Measurements from ENCODE around the gene MAP4K5. TPM values are rescaled to one million over a fixed set of nuclear protein-coding genes. Genes with fewer than 3 reads are reported as not detected.

MAP4K5 gene
- polyA plus RNA-seq, 4 donors = 44.7 to 62.2 (median 55.8) TPM

DNA sequence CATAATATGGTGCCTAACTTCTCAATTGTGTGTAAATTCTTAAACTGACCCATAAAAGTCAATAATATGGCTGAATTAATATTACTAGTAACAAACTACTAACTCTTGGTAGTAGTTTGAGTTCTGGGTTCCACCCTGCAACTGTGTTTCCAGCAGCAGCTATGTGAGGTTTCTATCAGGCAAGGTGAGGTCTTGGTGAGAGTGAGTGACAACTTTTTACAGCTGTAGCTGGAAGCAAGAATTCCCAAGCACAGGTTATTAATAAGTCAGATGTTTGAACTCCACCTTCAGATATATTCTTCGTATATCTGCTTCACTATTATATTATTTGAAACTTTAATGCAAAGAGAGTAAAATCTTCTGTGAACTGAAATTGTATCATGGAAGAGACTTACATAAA is 43.8 kb downstream of the MAP4K5 start:
- DNase-seq (ENCODE audit: low read depth in 4 of 4, low spot score in 3 of 4) = no peak

DNA sequence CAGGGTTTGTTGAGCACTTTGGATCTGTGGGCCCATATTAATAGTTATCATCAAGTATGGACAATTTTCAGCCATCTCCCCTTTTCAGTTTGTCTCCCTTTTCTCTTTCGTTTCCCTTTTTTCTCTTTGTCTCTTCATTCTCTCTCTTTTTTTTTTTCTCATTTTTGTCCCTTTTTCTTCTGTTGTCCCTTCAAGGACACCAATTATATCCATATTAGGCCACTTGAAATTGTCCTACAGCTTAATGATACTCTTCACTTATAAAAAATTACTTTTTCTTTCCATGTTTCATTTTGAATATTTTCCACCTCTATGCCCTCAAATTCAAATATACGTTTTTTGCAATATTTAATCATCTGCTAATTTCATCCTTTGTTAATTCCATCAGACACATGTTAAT is 53.3 kb downstream of the MAP4K5 start:
- no peak for DNase-seq (ENCODE audit: low read depth in 4 of 4, low spot score in 3 of 4)

DNA sequence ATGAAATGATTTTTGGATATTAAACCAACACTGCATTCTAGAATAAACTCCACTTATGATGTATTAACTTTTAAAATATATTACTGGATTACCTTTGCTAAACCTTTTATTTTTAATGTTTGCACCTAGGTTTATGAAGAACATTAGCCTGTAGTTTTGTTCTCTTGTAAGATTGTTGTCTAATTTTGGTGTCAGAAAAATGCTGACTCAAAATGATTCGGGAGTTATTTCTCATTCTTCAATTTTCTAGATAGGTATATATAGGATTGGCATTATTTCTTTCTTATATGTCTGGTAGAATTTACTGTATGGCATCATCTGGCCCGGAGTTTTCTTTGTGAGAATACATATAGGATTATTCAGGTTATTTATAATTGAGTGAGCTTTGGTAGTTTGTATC is 54.6 kb downstream of the MAP4K5 start:
- no peak for DNase-seq (ENCODE audit: low read depth in 4 of 4, low spot score in 3 of 4)

DNA sequence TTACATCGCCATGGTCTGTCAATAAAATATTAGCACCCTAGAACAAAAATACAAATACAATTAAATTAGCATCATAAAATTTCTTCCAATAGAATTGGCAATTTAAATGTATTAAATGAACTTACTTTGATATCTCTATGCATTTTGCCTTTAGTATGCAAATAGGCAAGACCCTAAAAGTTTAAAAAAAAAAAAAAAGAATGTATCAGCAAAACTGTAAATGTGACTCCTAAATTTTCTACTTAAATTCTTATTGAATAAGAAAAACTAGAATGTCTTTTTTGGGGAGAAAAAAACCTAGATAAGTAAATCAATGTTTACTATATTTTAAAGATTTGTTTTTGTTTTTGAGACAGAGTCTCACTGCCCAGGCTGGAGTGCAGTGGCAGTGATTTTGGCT is 56.2 kb downstream of the MAP4K5 start:
- DNase-seq (ENCODE audit: low read depth in 4 of 4, low spot score in 3 of 4) = no peak

DNA sequence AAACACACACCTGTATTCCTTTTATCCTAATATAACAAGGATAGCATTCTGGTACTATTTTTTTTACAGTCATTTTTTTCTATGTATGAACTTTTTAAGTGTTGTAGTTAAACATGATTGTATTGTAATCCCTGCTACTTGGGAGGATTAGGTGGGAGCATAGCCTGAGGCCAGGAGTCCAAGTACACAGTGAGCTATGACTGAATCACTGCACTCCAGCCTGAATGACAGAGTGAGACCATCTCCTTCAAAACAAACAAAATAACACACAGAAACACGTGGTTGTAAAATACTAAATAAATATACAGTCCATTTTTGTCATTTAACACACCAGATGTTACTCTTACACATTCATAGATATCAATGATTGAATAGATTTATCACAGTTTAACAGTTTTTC is 56.9 kb downstream of the MAP4K5 start:
- no peak for DNase-seq (ENCODE audit: low read depth in 4 of 4, low spot score in 3 of 4)

DNA sequence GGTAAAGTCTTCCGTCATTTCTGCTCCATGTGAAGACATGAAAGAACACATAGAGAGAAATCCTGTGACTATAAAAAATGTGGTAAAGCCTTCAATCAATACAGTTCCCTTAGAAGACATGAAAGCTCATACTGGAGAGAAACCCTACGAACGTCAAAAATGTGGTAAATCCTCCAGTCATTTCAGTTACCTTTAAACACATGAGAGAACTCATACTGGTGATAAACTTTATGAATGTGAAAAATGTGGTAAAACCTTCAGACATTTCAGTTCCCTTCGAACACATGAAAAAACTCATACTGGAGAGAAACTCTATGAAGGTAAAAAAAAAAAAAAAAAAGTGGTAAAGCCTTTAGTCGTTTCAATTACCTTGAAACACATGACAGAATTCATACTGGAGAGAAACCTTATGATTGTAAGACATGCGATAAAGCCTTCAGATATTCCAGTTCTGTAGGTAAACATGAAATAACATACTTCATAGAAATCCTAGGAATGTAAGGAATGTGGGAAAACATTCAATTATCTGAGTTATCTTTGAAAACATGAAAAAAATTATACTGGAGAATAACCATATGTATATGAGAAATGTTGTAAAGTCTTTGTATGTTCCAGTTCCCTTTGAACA is 60.4 kb downstream of the MAP4K5 start:
- no peak for DNase-seq (ENCODE audit: low read depth in 4 of 4, low spot score in 3 of 4)

DNA sequence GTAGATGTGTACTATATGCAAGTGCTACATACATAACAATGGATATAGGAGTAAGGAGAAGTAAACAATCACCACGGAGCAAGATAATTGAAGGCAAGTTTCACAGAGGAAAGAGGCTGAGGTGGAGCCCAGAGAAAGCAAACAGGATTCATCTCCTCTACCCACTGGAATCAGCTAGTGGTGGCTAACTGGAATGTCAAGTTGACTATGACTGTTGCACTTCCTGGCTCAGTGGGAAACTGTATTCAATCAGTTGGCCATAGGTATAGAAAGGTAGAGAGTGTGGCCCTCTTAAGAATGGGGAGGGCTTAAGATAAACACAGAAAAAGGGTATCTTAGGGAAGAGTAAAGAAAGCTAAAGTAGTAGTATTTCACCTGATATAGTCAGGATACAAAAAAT is 62.4 kb downstream of the MAP4K5 start:
- DNase-seq (ENCODE audit: low read depth in 4 of 4, low spot score in 3 of 4) = no peak

DNA sequence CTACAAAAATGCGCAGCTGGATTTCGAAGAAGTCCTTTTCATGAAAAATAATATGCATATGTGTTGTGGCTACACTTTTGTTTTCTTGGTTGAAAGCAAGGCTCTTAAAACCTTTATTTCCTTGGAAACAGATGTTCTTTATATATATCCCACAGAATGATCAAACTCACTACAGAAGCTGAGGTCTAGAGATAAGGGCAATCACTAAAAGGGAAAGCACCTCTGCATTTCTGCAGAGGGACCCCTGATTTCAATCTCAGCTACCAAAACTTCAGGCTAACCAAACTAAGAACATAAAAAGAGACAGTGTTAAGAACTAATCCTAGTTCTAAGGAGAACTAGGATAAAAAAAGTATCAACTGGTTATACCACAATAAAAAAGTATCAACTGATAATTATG is 70.3 kb downstream of the MAP4K5 start:
- DNase-seq (ENCODE audit: low read depth in 4 of 4, low spot score in 3 of 4) = no peak

DNA sequence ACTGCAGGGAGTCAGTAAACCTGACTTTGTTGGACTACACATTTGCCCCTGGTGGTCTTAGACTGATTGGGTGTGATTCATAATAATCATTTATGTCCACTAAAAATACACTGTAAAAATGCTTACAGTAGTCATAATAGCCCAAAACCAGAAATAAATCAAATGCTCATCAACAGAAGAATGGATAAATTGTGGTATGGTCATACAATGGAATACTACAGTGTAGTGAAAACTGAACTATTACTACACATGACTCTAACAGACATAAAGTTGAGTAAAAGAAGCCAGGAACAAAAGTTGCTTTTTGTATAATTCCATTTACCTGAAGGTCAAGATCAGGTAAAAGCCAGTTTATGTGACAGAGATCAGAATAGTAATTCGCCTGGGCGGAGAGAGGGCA is 78.5 kb downstream of the MAP4K5 start:
- DNase-seq (ENCODE audit: low read depth in 4 of 4, low spot score in 3 of 4) = no peak

DNA sequence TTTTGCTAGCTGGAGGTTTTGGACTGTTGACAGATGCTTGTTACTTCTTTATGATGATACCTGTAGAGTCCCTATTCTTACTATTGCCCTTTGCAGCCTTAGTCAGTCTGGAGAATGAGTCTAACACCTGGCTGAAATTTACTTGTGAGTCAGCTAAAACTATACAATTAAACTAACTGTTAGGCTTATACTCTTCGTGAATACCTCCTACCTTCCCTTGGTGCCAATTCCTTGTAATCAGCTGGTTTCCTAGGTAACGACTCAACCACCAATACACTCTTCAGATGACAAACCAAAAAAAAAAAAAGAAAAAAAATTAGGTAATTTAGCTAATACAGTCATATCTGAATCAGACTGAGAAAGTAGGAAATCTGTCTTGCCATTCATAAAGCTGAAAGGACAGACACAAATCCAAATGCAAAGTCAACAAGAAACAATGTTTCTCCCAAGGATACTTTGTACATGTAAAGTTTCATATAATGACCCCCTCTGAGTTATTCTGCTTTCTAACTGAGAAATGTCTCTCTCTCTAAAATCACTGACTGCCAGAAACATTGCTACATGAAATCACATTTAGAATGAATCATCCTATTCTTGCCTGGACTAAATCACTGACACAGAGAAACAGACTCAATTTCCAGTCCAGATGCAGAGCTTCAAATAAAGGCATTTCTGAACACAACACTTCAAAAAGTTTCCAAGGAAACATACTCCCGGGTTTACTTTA is 79.2 kb downstream of the MAP4K5 start:
- DNase-seq (ENCODE audit: low read depth in 4 of 4, low spot score in 3 of 4) = no peak

DNA sequence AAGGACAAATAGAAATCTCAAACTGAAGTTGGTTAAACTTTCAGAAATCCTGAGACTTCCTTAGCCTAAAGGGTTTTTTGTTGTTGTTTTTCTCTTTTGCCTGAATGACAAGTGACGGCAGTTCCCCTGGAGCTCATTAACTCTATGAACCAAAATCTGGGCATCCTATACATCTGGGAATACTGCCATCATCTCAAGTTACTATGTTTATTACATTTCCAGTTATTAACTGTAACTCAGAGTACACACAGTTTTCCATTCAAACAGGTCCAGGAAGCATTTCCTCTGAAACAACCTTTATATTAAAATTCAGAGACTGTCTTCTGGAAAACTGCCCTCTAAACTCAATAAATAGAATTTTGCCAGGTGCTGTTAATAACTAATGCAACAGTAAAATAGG is 80.1 kb downstream of the MAP4K5 start:
- no peak for DNase-seq (ENCODE audit: low read depth in 4 of 4, low spot score in 3 of 4)

DNA sequence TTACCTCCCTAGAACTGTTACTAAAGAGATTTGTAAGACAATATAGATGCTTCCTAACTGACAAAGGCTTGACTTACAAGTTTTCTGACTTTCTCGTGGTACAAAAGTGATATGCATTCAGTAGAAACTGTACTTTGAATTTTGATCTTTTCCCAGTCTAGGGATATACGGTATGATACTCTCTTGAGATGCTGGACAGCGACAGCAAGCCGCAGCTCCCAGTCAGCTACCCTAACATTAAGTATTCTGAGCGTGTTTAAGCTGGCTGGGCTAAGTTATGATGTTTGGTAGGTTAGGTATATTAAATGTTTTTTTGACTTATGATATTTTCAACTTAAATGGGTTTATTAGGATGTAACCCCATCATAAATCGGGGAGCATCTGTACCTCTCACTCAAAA is 80.5 kb downstream of the MAP4K5 start:
- DNase-seq (ENCODE audit: low read depth in 4 of 4, low spot score in 3 of 4) = no peak

DNA sequence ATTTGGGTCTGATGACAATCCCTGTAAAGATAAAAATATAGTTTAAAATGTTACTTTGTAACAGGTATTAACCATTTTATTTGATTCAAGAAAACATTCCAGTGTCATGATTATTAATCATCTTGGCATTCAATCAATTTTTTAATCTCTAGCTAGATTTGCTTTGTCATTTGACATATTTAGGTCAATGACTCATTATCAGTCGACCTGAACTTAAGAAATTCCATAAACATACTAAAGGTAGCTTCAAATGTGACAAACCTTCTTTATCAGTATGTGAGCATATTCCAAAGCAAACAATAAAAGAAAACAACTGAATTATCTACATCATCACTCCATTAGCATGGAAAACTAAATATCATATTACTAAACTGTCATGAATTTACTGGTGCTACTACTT is 84.9 kb downstream of the MAP4K5 start:
- no peak for DNase-seq (ENCODE audit: low read depth in 4 of 4, low spot score in 3 of 4)

DNA sequence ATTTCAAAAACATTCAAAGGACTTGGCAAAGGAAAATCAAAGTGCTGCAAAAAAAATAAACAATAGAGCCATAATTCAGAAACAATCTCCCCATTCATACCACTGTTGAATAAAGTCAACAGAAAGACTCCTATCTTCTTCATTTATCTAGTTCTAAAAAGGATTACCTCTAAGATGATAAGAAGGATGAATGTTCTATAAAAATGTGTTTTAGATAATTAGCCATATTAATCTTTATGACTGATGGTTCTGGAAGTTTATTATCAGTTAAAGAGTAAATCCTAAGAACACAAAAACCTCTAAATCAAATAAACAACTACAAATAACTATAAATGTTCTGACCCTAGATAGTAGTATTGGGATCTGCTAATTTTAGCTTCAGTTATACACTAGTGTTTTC is 97.8 kb downstream of the MAP4K5 start:
- DNase-seq (ENCODE audit: low read depth in 4 of 4, low spot score in 3 of 4) = no peak

DNA sequence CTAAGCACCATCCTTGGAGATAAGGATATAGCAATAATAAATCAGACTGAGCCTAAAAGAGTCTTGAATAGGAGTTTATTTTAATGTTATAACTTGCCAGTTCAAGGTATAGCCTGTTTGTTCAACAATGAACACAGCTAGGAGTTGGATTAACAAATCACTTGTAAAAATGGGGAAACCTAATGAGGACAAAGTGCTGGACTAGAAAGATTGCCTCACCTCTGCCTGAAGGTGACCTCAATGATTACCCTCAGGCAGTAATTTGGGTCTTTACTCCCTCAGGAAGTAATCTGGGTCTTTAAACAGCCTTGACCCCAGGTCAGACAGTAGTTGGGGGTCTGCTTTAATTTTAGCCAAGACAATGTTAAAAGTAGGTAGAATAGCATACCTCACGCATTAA is 100.2 kb downstream of the MAP4K5 start:
- DNase-seq (ENCODE audit: low read depth in 4 of 4, low spot score in 3 of 4) = no peak

DNA sequence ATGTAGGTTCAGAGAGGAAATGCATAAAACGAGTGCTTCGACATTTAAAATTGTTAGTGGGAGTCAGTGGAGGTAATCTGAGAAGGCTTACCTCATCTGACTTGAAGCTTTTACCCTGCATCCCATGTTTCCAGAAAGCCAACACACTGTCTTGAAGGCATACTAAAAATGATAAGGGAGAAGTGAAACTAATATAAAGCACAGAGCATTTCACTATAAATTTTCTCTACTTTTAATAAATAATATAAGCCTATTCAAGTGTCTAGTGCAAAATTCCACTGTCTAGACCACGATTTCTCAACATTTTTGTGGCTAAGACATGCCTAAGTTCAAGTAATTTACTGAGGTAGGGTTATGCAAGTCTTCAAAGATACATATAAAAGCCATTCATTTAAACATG is 106.6 kb downstream of the MAP4K5 start:
- no peak for DNase-seq (ENCODE audit: low read depth in 4 of 4, low spot score in 3 of 4)

DNA sequence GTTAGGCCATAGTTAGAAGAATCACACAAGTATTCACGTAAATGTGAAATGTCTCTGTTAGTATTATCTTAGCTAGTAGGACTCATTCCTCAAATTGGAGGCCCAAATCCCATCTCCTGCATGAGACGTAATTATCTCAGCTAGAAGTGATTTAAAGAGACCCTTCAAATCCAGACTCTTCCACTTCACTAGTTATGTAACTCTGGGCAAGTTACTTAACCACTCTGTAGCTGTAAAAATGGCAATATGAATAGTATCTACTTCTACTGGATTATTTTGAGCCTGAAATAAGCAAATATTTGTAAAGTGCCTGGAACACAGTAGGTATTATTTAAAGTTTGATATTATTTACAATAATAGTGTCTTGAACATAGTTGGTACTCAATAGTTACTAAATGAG is 107.3 kb downstream of the MAP4K5 start:
- DNase-seq (ENCODE audit: low read depth in 4 of 4, low spot score in 3 of 4) = no peak

DNA sequence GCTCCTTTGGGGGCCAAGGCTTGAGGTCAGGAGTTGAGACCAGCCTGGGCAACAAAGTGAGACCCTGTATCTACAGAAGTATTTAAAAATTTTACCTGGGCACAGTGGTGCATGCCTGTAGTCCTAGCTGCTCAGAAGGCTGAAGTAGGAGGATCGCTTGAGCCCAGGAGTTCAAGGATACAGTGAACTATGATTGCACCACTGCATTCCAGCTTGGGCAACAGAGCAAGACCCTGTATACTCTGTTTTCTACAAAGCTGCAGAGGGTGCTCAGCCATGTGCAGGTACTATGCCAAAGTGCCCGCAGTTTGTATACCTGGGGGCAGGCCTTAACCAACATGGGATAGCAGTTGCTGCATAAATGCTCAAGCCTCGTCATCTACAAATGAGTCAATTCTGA is 108.8 kb downstream of the MAP4K5 start:
- no peak for DNase-seq (ENCODE audit: low read depth in 4 of 4, low spot score in 3 of 4)

DNA sequence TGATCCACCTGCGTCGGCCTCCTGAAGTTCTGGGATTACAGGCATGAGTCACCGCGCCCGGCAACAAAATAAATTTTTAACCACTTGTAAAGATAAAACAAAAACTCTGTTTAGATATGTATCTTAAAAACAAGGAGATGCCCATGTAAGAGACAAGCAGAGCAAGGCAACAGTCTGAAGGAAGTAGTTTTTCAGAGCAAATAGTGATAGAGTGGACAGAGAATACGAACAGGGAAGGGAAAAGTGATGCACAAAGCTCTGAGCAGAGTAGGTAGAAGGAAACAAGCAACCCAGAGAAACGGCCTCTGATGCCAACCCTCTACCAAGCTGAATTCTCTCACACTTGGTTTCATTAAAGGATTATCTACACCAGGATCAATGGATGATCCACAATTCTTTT is 110.9 kb downstream of the MAP4K5 start:
- DNase-seq (ENCODE audit: low read depth in 4 of 4, low spot score in 3 of 4) = no peak

DNA sequence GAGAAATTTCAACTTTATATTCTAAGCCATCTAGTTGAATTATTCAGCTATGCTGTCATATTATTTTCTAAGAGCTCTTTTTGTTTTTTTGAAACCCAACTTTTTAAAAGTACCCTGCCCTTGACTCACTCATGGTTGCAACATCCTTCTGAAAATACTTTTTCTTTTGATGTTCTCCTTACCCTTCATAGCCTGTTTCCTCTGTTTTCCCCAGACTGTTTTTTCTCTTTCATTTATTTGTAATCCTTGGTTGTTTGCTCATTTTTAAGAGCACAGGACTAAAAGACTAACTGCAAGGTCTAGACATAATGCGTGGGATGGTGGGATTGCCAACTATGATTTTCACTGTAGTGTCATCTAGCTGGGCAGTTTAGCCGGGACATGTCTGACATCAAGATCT is 114.5 kb downstream of the MAP4K5 start:
- DNase-seq (ENCODE audit: low read depth in 4 of 4, low spot score in 3 of 4) = no peak

DNA sequence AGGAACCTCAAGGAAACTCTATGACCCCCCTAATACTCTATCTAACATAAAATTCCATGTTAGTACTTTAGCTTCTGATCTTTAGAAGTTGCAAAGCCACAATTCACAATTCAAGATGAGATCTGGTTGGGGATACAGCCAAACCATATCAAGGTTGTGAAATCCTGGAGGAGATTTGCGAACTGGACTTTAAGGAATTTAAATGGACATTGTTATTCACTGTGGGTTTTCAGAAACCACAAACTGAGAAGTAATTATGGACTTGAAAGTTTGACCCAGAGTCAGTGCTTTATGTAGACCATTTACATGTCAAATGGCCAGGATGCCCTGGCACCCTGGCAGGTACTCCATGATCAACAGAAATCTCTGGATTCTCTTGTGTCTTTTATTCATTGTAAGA is 121.4 kb downstream of the MAP4K5 start:
- DNase-seq (ENCODE audit: low read depth in 4 of 4, low spot score in 3 of 4) = no peak

DNA sequence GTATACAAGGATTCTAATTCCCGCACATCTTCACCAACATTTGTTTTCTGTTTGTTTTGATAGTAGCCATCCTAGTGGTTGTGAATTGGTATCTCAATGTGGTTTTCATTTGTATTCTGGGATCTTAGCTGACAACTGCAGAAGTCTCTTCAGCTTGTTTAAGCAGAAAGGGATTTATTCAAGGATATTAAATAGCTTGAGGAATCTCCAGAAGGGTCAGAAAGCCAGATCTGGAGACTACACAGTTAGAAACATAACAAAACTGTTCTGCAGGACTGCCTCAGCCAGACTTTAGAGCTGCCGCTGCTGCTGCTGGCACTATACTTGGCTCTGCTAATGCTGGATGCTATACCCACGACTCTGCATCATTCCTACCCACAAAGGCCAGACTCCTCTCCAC is 122.3 kb downstream of the MAP4K5 start:
- DNase-seq (ENCODE audit: low read depth in 4 of 4, low spot score in 3 of 4) = no peak

Measured in right renal pelvis (tissue), 4 donors.